ENCODE results near the gene ATP5F1E. TPM values are rescaled to one million over a fixed set of nuclear protein-coding genes. Genes with fewer than 3 reads are reported as not detected.

The ATP5F1E gene
- total RNA-seq, 2 donors from 2014 or later, result 57.8 to 84.0 TPM

DNA sequence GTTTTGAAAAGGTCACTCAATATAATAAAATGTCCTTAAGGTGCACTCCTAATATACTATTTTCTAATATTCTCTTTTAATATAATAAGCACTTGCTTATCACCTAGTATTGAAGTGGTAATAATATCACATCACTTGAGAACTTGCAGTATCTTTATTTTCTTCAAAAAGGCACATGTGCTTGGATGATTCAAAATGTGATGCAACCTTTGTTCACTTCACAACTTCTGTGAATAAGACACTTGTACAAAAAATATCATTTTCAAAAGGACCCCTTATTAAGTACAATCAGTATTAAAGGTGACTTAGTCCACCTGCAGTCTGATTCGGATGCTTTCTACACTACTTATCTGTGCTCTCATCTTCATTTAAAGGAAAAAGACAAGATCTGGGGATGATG is 7.1 kb upstream of the ATP5F1E start:
- ATAC-seq, result no peak
- no peak overlapping the region for H3K4me3 Mint-ChIP-seq

DNA sequence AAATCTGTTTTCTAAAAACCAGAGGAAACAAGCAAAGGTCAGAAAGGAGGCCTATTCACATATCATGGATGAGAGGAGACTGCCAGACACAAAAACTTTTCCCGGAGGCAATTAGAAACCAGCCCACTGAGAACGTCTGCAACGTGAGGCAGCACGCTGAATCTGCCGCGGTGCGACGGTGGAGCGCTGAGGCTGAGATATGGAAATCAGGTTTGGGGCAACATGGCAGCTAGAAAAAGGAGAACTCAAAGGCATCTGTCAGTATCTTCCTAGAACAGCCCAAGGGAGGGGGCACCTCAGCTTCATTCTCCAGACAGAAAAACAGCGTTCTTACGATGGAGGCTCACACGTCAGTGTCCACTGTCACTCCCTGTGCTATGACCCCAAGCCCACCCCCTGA is 5.3 kb upstream of the ATP5F1E start:
- no peak for ATAC-seq
- Mint-ChIP-seq H3K27me3 (no peaks in the 10 kb centered on the region), H3K4me1 (peaks cover 38% of the 10 kb centered on the region), H3K4me3 (no peak overlapping the region), H3K36me3 (ENCODE audit: low read depth) (peaks cover 7% of the 10 kb centered on the region), H3K27ac (peak overlapping the region; percentile 93)
- DNase-seq, result no peak
- H3K9me3 ChIP-seq (ENCODE audit: control insufficient read depth, low read length, poor library complexity, severe bottlenecking), result no peaks in the 10 kb centered on the region

More for the DNA sequence above, 7.1 kb upstream of the ATP5F1E start:
- DNase-seq, result no peak
- Mint-ChIP-seq H3K4me1 (peaks cover 45% of the 10 kb centered on the region), H3K27ac (no peak overlapping the region), H3K27me3 (no peaks in the 10 kb centered on the region), H3K36me3 (ENCODE audit: low read depth) (peaks cover 7% of the 10 kb centered on the region)
- H3K9me3 ChIP-seq (ENCODE audit: control insufficient read depth, low read length, poor library complexity, severe bottlenecking), result no peaks in the 10 kb centered on the region

DNA sequence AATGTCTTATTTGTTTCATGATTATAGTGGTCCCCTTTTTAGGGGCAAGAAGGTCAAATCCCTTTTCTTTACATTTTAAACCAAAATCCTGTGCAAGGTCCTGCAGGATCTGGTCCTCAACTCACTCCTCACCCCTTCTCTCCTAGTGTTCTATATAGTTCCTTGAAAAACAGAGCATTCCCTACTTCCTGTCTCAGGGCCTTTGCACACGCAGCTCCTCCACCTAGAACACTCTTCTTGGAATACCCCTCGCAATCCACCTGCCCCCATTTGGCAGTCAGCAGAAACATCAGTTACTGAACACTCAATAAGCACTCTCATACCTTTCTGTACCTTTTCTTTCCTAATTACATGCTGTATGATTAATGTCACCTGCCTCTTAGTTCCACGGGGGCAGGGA is 3.2 kb upstream of the ATP5F1E start:
- Mint-ChIP-seq H3K4me3 (no peak overlapping the region), H3K27ac (peak overlapping the region; percentile 56), H3K27me3 (no peaks in the 10 kb centered on the region), H3K36me3 (ENCODE audit: low read depth) (peaks cover 8% of the 10 kb centered on the region), H3K4me1 (peaks cover 35% of the 10 kb centered on the region)
- no peaks in the 10 kb centered on the region for H3K9me3 ChIP-seq (ENCODE audit: control insufficient read depth, low read length, poor library complexity, severe bottlenecking)
- DNase-seq (no peak), ATAC-seq (no peak)

GRCh38 chr20:59033616-59034165 is 1.6 kb upstream of the ATP5F1E start:
- H3K27me3 Mint-ChIP-seq, result no peaks in the 10 kb centered on the region
- no peak overlapping the region for H3K27ac Mint-ChIP-seq
- H3K9me3 ChIP-seq (ENCODE audit: control insufficient read depth, low read length, poor library complexity, severe bottlenecking), result no peaks in the 10 kb centered on the region
- DNase-seq (no peak), ATAC-seq (no peak)
- H3K4me1 Mint-ChIP-seq, result peaks cover 34% of the 10 kb centered on the region
- H3K36me3 Mint-ChIP-seq (ENCODE audit: low read depth), result peaks cover 12% of the 10 kb centered on the region
- no peak overlapping the region for H3K4me3 Mint-ChIP-seq

GRCh38 chr20:59033093-59033492 is 958 bp upstream of the ATP5F1E start:
- no peak for DNase-seq
- Mint-ChIP-seq H3K4me3 (peak overlapping the region; percentile 93), H3K36me3 (ENCODE audit: low read depth) (peaks cover 12% of the 10 kb centered on the region), H3K27ac (peak overlapping the region; percentile 94), H3K27me3 (no peaks in the 10 kb centered on the region), H3K4me1 (peaks cover 35% of the 10 kb centered on the region)
- no peaks in the 10 kb centered on the region for H3K9me3 ChIP-seq (ENCODE audit: control insufficient read depth, low read length, poor library complexity, severe bottlenecking)
- ATAC-seq, result no peak

DNA sequence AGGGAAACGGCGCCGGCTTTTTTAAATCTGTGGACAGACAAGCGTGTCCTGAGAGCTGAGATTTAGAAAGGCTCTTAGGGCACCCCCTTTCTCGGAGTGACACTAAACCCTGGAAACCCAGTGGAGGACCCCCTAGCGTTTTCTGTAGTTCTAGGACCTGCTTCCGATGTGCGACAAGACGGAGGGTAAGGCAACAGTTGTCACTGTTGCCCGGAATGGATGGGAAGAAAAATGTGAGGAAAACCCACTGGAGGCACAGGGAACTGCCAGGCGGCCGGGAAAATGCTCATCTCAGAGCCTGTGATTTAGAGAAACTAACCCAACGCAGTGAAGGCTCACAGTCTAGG is 551 bp upstream of the ATP5F1E start:
- no peak for DNase-seq
- H3K9me3 ChIP-seq (ENCODE audit: control insufficient read depth, low read length, poor library complexity, severe bottlenecking), result no peaks in the 10 kb centered on the region
- no peaks in the 10 kb centered on the region for H3K27me3 Mint-ChIP-seq
- peaks cover 12% of the 10 kb centered on the region for H3K36me3 Mint-ChIP-seq (ENCODE audit: low read depth)
- peak overlapping the region; percentile 93 for H3K4me3 Mint-ChIP-seq
- H3K27ac Mint-ChIP-seq, result peak overlapping the region; percentile 94
- peaks cover 36% of the 10 kb centered on the region for H3K4me1 Mint-ChIP-seq
- no peak for ATAC-seq

DNA sequence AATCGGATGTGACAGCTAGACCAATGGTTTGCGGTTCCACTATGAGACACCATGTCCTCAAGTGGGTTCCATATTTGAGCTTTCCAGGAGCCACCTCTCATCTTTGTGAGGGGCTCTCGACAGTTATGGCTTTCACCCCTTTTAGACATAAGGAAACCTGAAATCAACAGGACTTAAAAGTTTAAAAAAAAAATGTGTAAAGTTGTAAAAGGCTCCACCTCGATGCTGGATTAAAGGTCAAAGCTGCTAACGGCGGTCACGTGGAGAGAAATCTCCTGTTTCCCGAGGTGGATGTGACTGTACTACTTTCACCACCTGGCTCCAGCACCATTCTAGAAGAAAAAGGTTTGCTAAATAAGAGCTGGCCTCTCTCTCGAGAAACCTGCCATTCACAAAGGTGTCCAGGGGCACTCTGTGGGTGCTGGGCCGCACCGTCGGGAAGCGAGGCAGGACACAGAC is 542 bp downstream of the ATP5F1E start:
- no peak for DNase-seq
- no peaks in the 10 kb centered on the region for H3K9me3 ChIP-seq (ENCODE audit: control insufficient read depth, low read length, poor library complexity, severe bottlenecking)
- peak overlapping the region; percentile 94 for H3K27ac Mint-ChIP-seq
- no peak for ATAC-seq
- H3K4me1 Mint-ChIP-seq, result peaks cover 44% of the 10 kb centered on the region
- H3K27me3 Mint-ChIP-seq, result no peaks in the 10 kb centered on the region
- H3K4me3 Mint-ChIP-seq, result peak overlapping the region; percentile 93
- peaks cover 14% of the 10 kb centered on the region for H3K36me3 Mint-ChIP-seq (ENCODE audit: low read depth)

- Mint-ChIP-seq H3K4me1 (peaks cover 47% of the 10 kb centered on the region), H3K36me3 (ENCODE audit: low read depth) (peaks cover 14% of the 10 kb centered on the region), H3K27ac (peak overlapping the region; percentile 94), H3K4me3 (peak overlapping the region; percentile 93), H3K27me3 (no peaks in the 10 kb centered on the region)
- no peaks in the 10 kb centered on the region for H3K9me3 ChIP-seq (ENCODE audit: control insufficient read depth, low read length, poor library complexity, severe bottlenecking)
- ATAC-seq (no peak), DNase-seq (no peak)
Observed at GRCh38 chr20:59030911-59031563, 1.1 kb downstream of the ATP5F1E start.

DNA sequence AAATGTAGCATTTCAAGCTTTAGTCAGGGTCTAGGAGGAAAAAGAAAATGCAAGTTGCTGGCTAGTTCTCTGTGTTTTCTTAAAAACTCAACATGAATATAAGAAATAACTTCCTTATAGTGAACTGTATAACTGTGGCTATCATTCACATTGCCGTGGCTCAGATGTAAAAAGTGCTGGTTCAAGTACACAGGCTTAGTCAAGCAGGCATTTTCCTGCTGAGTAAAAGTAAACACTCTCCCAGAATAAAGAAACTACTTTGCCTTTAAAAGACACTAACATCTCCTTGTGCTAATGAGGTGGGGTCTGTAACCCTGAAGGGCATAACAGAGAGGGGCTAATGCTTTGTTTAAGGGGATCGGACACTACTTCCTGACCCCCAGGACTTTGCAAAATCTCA is 3.3 kb downstream of the ATP5F1E start:
- Mint-ChIP-seq H3K27ac (peak overlapping the region; percentile 89), H3K4me1 (peaks cover 55% of the 10 kb centered on the region), H3K27me3 (no peaks in the 10 kb centered on the region), H3K4me3 (peak overlapping the region; percentile 75), H3K36me3 (ENCODE audit: low read depth) (peaks cover 12% of the 10 kb centered on the region)
- ATAC-seq (no peak), DNase-seq (no peak)
- H3K9me3 ChIP-seq (ENCODE audit: control insufficient read depth, low read length, poor library complexity, severe bottlenecking), result no peaks in the 10 kb centered on the region

GRCh38 chr20:59027741-59028320 is 4.3 kb downstream of the ATP5F1E start:
- ATAC-seq (no peak), DNase-seq (no peak)
- peaks cover 12% of the 10 kb centered on the region for H3K36me3 Mint-ChIP-seq (ENCODE audit: low read depth)
- peak overlapping the region; percentile 73 for H3K4me3 Mint-ChIP-seq
- H3K27ac Mint-ChIP-seq, result peak overlapping the region; percentile 89
- no peaks in the 10 kb centered on the region for H3K27me3 Mint-ChIP-seq
- no peaks in the 10 kb centered on the region for H3K9me3 ChIP-seq (ENCODE audit: control insufficient read depth, low read length, poor library complexity, severe bottlenecking)
- H3K4me1 Mint-ChIP-seq, result peaks cover 55% of the 10 kb centered on the region

DNA sequence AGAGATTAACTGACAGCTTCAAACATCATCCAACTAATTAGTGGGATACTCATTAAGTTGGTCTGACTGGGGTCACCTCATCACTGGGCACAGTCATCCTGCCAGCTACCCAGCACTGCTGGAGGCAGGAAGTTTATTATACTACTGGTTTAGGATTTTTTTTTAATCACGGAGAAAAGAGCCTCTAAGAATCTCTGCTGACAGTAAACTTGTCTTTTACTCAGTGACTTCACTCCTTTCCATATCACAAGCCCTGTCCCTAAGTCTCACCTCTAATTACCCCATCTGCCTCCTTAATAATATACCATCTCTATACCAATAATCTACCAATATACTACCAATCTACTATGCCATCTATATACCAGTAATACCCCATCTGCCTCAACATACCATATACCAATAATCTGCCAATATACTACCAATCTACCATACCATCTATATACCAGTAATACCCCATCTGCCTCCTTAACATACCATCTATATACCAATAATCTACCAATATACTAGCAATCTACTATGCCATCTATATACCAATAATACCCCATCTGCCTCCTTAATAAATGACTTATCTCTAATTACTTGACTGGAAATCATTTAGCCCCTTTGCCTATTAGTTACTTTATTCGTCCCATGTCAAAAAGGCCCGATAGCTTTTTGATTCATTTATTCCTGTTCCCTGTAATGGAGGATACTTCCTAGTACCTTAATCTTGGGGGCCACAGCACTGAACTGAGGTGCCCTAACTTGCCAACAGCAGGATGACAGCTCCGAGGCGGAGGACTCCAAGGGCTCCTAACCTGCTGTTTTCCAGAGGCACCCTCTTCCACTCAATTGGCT is 5.0 kb downstream of the ATP5F1E start:
- H3K27me3 Mint-ChIP-seq, result no peaks in the 10 kb centered on the region
- peaks cover 58% of the 10 kb centered on the region for H3K4me1 Mint-ChIP-seq
- H3K27ac Mint-ChIP-seq, result peak overlapping the region; percentile 89
- H3K9me3 ChIP-seq (ENCODE audit: control insufficient read depth, low read length, poor library complexity, severe bottlenecking), result no peaks in the 10 kb centered on the region
- peaks cover 14% of the 10 kb centered on the region for H3K36me3 Mint-ChIP-seq (ENCODE audit: low read depth)
- ATAC-seq (no peak), DNase-seq (no peak)
- H3K4me3 Mint-ChIP-seq, result peak overlapping the region; percentile 73

- no peaks in the 10 kb centered on the region for H3K9me3 ChIP-seq (ENCODE audit: control insufficient read depth, low read length, poor library complexity, severe bottlenecking)
- Mint-ChIP-seq H3K27ac (no peak overlapping the region), H3K4me3 (no peak overlapping the region), H3K27me3 (no peaks in the 10 kb centered on the region), H3K36me3 (ENCODE audit: low read depth) (peaks cover 14% of the 10 kb centered on the region), H3K4me1 (peaks cover 50% of the 10 kb centered on the region)
- ATAC-seq (no peak), DNase-seq (no peak)
Observed at GRCh38 chr20:59025511-59025910, 6.6 kb downstream of the ATP5F1E start.

DNA sequence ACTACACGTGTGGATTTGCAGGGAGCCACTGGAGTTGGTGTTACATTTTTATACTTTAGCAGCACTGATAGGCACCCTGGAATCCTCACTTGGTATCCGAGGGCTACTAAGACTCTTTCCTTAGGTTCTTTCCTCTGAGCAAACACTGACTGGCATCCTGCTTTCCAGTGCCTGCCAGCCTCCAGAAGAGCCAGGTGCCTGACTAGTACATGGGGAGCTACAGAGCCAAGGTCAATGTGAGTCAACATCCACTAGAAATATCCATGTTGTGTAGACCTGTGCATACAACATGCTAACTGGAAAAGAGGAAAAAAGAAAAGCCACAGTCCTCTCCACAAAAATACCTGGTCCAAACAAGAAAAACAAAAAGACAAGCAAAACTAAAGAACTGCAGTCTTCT is 7.0 kb downstream of the ATP5F1E start:
- DNase-seq, result no peak
- H3K36me3 Mint-ChIP-seq (ENCODE audit: low read depth), result peaks cover 10% of the 10 kb centered on the region
- no peaks in the 10 kb centered on the region for H3K9me3 ChIP-seq (ENCODE audit: control insufficient read depth, low read length, poor library complexity, severe bottlenecking)
- peaks cover 46% of the 10 kb centered on the region for H3K4me1 Mint-ChIP-seq
- no peak overlapping the region for H3K4me3 Mint-ChIP-seq
- H3K27me3 Mint-ChIP-seq, result no peaks in the 10 kb centered on the region
- no peak for ATAC-seq
- no peak overlapping the region for H3K27ac Mint-ChIP-seq

All from T-helper 17 cell (primary cell).